IPS-20b (cell line): Measurements from ENCODE around the gene IL17REL.

ENCODE experiments used
- H3K27ac ChIP-seq: one replicate; pipeline ENCODE4 v1.5.1; 2013; ENCODE audit warnings: low read length
- H3K27me3 ChIP-seq: 2 replicates; pipeline ENCODE4 v1.6.1; 2013; ENCODE audit warnings: mild to moderate bottlenecking, low read length, inconsistent platforms; ENCODE audit not compliant: insufficient read depth
- H3K36me3 ChIP-seq: 2 replicates; pipeline ENCODE4 v1.6.1; 2013; ENCODE audit warnings: low read depth, mild to moderate bottlenecking, inconsistent platforms, low read length, moderate library complexity; ENCODE audit not compliant: insufficient read depth
- H3K4me1 ChIP-seq: 2 replicates; pipeline ENCODE4 v1.6.1; 2013; ENCODE audit warnings: mild to moderate bottlenecking, control low read depth, inconsistent platforms, low read length, moderate library complexity; ENCODE audit not compliant: insufficient read depth
- H3K4me3 ChIP-seq: 2 replicates; pipeline ENCODE4 v1.5.1; 2013; ENCODE audit warnings: mild to moderate bottlenecking, low read length, inconsistent platforms
- H3K9ac ChIP-seq: 2 replicates; pipeline ENCODE4 v1.6.1; 2013; ENCODE audit warnings: low read depth, mild to moderate bottlenecking, inconsistent platforms, low read length, moderate library complexity
- H3K9me3 ChIP-seq: 2 replicates; pipeline ENCODE4 v1.6.1; 2013; ENCODE audit warnings: mild to moderate bottlenecking, low read depth, low read length, inconsistent platforms; ENCODE audit not compliant: insufficient read depth

IL17REL gene

DNA sequence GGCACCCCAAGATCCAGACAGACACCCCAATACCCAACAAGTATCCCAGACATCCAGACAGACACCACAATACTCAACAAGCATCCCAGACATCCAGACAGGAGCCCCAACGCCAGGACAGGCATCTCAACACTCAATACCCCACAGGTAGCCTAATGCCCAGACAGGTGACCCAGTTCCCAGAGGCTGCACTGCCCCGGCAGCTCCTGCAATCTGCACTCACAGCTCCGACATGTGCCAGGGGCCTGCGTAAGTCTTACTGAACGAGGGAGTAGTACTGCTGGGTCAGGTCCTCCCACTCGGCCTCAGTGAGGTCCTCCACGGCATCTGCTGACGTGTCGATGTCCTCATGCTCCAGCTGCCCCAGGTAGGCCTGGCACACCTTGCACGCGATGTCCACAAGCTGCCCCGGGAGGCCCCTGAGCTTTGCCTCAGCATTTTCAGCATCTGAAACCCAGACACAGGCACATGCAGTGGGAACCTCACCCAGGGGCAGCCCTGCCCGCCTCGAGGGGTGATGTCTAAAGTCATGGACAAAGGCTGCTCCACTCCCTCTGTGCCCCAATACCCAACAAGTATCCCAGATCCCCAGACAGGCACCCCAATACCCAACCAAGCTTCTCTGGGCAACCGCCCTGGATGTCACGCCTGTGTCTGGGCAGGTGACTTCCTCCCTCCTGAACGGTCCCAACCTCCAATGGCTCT lies 28.9 kb upstream of the IL17REL start:
- Histone ChIP-seq H3K36me3 (no peaks in the 10 kb centered on the region), H3K4me1 (no peaks in the 10 kb centered on the region), H3K4me3 (no peak overlapping the region), H3K27me3 (no peaks in the 10 kb centered on the region), H3K27ac (no peak overlapping the region), H3K9me3 (no peaks in the 10 kb centered on the region; the same call in 1 of the 2 replicates), H3K9ac (no peak overlapping the region)

DNA sequence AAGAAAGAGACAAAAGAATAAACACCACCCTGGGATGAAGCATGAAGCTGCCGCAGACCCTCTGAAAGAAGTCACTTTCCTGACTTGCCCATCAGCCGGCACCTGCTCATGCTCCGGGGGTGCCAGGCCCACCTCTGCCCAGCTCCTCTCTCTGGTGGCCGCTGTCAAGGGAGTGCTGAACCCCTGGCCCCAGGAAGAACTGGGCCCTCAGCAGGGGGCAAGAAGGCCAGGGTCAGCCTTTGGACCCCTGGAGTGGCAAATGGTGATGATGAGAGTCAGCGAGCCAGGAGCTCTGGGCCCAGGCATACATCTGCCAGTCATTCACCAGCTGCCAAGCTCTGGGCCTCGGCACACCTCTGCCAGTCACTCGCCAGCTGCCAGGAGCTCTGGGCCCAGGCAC lies 28.2 kb upstream of the IL17REL start:
- H3K27ac ChIP-seq: no peak overlapping the region
- no peaks in the 10 kb centered on the region for H3K4me1 ChIP-seq
- no peaks in the 10 kb centered on the region; the same call in 1 of the 2 replicates for H3K9me3 ChIP-seq
- no peak overlapping the region for H3K9ac ChIP-seq
- no peaks in the 10 kb centered on the region for H3K36me3 ChIP-seq
- no peak overlapping the region for H3K4me3 ChIP-seq
- no peaks in the 10 kb centered on the region for H3K27me3 ChIP-seq

DNA sequence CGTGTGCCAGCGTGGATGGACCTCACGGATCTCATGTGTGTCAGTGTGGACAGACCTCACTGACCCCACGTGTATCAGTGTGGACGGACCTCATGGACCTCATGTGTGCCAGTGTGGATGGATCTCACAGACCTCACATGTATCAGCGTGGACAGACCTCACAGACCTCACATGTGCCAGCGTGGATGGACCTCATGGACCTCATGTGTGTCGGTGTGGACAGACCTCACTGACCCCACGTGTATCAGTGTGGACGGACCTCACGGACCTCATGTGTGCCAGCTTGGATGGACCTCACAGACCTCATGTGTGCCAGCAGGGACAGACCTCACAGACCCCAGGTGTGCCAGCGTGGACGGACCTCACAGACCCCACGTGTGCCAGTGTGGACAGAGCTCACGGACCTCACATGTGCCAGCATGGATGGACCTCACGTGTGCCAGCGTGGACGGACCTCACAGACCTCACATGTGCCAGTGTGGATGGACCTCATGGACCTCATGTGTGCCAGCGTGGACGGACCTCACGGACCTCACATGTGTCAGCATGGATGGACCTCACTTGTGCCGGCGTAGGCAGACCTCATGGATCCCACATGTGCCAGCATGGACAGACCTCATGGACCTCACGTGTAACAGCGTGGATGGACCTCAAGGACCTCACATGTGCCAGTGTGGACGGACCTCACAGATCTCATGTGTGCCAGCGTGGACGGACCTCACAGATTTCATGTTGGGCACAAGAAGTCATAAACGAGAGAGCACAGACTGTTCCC lies 27.3 kb upstream of the IL17REL start:
- Histone ChIP-seq H3K27ac (no peak overlapping the region), H3K36me3 (no peaks in the 10 kb centered on the region), H3K9me3 (no peaks in the 10 kb centered on the region; the same call in 1 of the 2 replicates), H3K4me1 (no peaks in the 10 kb centered on the region), H3K9ac (no peak overlapping the region), H3K27me3 (no peaks in the 10 kb centered on the region), H3K4me3 (no peak overlapping the region)

DNA sequence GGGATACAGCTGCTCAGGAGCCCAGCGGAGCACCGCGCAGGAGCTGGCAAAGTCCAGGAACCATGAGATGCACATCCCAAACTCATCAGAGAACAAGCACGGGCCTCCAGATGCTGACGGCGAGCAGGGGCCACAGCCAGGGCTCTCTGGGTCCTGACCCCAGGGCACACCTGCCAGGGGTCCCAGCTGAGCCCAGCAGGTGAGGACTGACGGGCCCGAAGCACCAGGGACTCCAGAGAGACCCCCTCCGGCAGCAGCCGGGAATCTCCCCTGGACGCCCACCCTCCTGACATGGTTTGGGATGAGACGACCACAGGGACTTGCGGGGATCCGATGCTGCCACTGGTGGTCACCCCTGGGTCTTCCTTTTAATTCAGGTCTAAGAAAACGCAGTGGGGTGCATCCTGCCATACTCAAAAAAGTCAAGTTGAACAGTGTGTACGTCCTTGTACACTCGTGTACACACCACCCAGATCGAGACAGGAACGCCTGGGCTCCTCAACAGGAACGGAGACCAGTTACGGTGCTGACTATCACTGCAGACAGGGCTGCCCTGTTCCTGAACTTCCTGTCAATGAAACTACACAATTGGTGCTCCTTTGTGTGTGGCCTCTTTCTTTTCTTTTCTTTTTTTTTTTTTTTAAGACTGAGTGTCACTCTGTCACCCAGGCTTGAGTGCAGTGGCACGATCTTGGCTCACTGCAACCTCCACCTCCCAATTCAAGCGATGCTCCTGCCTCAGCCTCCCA lies 23.6 kb upstream of the IL17REL start:
- H3K27me3 ChIP-seq: 0 out of 2 replicates have a peak, but pooled peaks cover under 1% of the 10 kb centered on the region
- H3K9ac ChIP-seq: no peak overlapping the region
- no peaks in the 10 kb centered on the region for H3K36me3 ChIP-seq
- no peaks in the 10 kb centered on the region; the same call in 1 of the 2 replicates for H3K9me3 ChIP-seq
- no peak overlapping the region for H3K27ac ChIP-seq
- no peak overlapping the region for H3K4me3 ChIP-seq
- no peaks in the 10 kb centered on the region for H3K4me1 ChIP-seq

DNA sequence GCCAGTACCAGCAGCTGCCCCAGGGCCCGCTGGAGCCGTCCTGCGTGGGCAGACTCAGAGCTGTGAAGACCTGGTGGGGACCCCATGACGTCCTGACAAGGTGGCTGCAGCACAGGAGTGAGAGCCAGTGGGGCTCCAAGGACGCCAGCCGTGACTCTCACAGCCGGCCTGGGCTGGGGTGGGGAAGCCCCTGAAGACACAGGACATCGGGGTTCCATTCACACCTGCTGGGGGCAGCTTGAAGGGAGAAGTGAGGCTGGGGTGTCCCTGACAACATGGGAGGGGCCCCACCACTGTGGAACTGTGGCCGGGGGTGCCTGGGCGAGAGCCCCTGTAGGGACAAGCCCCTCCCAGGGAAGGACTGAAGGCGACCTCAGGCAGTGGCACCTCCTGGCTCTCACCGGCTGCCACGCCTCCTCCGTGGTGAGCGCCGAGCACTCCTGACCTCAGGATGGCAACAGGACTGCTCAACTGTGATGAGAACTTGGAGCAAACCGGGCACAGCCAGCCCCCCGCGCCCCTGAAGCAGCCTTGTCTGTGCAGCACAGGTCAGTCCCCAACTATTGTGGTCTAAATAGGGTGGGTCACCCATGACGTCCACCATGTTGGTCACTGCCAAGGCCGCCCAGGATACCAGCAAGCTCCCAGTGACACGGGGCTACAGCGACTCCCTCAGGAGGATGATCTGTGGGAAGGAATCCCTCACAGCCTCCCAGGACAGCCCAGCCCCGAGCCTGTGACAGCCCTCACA lies 22.7 kb upstream of the IL17REL start:
- Histone ChIP-seq H3K36me3 (no peaks in the 10 kb centered on the region), H3K9ac (no peak overlapping the region), H3K27me3 (peaks cover 9% of the 10 kb centered on the region), H3K4me1 (no peaks in the 10 kb centered on the region), H3K4me3 (no peak overlapping the region), H3K9me3 (no peaks in the 10 kb centered on the region; the same call in 1 of the 2 replicates), H3K27ac (no peak overlapping the region)

DNA sequence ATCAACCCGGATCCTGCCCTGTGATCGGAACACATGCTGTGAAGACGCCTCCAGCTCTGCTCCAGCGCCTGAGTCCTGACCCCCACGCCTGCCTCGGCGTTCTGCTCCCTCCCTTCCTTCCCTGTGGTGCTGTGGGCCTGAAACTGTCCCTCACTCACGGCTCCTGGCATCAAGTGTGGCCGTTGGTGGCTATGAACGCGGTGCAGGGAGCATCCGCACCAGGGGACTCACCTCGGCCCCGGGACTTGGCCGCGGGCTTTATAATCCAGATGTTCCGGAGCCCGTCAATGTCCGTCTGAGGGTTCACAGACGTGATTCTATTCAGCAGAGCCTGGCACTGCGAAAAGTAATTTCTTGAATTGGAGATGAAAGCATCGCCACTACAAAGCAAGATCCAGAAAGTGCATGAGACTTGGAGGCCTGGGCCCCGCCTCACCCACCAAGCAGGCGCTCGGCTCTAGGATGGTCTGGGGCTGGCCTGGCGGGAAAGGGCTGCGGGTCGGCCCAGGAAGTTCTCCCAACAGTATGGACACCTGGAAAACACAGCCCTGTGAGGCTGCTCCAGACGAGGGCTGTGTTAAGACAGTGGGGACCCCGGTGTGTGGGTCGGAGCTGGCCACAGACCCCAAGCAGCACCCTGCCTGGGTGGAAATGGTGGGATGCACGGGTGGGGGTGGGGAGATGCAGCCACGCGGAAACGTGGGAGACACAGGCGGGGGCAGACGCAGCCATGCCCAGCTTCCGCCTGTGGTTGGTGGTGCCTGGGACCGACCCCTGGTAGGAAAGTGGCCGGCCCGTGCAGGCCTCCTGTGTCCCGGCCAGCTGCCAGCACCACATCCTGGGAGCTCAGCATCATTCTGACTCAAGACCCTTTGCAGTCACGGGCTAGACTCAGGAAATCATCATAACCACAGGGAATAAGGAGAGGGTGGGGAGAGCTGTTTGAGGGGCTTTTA lies 21.8 kb upstream of the IL17REL start:
- Histone ChIP-seq H3K9me3 (no peaks in the 10 kb centered on the region; the same call in 1 of the 2 replicates), H3K36me3 (no peaks in the 10 kb centered on the region), H3K27ac (no peak overlapping the region), H3K4me1 (no peaks in the 10 kb centered on the region), H3K9ac (no peak overlapping the region), H3K4me3 (no peak overlapping the region), H3K27me3 (peaks cover 17% of the 10 kb centered on the region)

DNA sequence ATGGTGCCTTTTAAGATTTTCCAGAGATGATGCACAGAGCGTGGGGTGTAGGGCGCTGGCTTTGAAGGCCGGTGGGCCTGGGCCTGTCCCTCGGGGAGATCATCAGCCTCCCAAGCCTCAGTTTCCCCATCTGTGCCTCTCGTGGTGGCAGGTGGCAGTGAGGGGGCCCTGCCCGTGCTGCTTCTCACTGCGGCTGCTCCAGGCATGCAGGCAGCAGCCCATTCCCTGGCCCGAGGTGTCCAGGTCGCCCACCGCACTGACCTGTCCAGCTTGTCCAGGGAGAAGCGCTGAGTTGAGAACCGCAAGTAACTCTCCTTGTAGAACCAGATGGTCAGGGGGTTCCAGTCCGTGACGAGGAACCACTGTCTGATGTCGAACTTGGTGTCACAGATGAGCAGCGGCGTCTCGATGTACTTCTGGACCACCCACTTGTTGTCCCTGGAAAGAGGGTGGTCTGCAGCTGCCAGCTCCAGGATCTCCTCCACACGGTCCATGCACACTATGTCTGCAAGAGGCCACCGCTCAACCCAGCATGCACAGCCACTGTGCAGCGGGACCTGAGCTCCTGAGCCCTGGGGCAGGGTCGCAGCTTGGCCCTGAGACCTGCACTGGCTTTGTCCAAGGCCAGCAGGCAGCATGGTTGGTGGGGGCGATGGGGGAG lies 20.5 kb upstream of the IL17REL start:
- Histone ChIP-seq H3K4me3 (no peak overlapping the region), H3K4me1 (no peaks in the 10 kb centered on the region), H3K36me3 (no peaks in the 10 kb centered on the region), H3K27me3 (peaks cover 30% of the 10 kb centered on the region), H3K9me3 (no peaks in the 10 kb centered on the region), H3K27ac (no peak overlapping the region), H3K9ac (no peak overlapping the region)

DNA sequence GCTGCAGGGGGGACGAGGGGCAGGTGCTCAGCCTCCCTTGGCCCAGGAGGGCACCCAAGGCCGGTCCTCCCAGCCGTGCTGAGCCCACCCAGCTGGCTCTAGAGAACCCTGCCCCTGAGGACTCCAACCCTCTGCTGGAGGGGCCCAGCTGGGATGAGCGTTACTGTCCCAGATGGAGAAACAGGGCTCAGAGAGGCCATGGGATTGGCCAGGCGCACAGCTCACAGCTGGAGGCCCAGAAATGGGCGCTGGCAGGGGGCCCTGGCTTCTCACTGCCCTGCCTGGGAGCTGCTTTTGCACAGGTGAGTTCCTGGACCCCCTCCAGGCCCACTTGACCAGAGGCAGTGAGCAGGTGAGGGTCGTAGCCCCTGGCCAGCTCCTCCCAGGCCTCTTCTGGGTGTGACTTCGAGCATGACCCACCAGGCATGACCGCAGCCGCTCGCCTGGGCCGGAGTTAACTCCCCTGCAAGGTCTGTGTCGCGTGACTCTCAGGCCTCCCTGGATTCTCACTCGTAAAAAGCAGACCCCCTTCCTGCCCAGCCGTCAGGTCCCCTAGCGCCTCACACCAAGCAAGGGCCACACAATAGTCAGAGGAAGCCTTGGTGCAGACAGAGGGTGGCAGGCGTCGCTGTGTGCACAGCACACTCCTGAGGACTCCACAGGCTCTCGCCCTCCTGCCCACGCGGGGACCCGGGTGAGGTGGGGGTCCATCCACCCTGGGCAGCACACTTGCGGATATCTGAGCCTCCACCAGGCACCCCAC lies 19.7 kb upstream of the IL17REL start:
- H3K9me3 ChIP-seq: no peaks in the 10 kb centered on the region
- no peak overlapping the region for H3K4me3 ChIP-seq
- no peaks in the 10 kb centered on the region for H3K4me1 ChIP-seq
- H3K27me3 ChIP-seq: peaks cover 36% of the 10 kb centered on the region
- no peaks in the 10 kb centered on the region for H3K36me3 ChIP-seq
- no peak overlapping the region for H3K9ac ChIP-seq
- no peak overlapping the region for H3K27ac ChIP-seq

DNA sequence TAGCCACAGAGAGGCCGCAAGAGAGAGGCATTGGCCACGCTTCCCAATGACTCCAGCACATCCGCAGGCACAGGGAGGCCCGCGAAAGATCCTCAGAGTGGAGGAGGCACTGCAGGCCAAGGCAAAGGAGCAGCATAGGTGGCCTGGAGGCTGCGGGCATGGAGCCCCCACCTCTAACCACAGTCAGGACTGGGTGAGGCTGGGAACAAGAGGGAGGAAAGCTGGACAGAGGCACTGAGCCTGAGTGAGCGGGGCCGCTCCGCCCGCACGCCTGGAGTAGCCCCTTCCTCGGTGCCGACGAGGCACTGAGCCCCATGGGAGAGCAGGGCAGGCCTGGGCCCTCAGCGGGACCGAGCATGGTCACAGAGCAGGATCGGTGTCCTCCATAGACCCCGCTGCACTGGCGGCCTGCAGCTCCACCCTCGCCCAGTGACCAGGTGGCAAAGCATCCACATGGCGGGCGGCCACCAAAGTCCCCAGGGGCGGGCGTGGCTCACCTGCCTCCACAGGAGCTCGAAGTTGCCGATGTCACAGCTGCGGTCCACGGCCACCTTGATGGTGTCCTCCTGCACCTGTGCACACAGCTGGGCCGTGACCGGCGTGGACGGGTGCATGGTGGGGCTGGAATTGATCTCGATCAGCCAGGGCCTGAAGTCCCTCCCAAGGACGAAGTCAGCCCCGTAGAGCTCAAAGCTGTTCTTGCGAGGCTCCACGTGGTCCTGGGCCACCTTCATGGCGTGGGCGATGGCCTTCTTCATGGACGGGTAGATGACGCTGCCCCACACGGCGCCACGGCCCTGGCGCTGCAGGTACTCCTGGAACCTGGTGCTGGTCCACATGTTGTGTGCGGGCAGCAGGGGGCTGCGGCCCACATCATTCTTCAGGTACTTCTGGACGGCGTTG lies 18.9 kb upstream of the IL17REL start:
- Histone ChIP-seq H3K27me3 (peaks cover 36% of the 10 kb centered on the region), H3K4me3 (no peak overlapping the region), H3K9me3 (no peaks in the 10 kb centered on the region), H3K36me3 (no peaks in the 10 kb centered on the region), H3K27ac (no peak overlapping the region), H3K4me1 (no peaks in the 10 kb centered on the region), H3K9ac (no peak overlapping the region)
